ENCODE measurements around the gene AURKB.
A peak's percentile ranks its signal among the peaks of the same experiment; 100 is the strongest.
"Not testable (repeated sequence)": the region's sequence is repeated elsewhere in the genome, so short reads cannot be mapped to it uniquely, and the experiment has no call there.

AURKB gene

DNA sequence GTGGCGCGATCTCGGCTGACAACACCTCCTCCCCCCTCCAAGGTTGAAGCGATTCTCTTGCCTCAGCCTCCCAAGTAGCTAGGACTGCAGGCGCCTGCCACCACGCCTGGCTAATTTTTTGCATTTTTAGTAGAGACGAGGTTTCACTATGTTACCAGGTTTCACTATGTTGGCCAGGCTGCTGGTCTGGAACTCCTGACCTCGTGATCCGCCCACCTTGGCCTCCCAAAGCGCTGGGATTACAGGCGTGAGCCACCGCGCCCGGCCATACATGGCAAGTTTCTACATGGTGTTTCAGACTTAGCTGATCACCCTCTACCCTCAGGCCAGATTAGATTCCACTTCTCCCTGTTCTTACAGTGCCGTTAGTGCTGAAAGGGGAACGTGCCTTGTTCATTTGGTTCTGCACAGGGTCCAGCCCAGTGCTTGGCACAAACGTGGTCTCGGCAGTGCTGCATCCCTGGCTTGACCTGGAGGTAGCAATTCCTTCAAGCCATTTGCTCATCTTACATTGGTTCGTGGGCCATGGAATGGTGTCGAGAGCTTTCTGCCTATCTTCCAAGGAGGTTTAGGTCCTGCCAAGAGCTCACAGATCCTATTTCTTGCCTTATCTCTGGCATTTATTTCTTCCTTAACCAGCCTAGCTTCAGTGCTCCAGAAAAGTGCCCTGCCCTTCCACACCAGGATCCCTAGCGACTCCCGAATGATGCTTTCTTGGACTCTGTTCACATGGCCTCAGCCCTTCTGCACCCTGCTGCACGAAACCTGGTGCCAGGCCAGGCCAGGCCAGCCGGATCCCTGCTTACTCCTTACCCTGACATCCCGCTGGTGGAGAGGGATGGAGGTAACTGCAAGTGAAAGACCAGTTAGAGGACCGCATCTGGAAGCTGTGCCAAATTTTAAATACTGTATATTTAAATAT is 14.8 kb upstream of the AURKB start:
- DNase-seq = no peak

DNA sequence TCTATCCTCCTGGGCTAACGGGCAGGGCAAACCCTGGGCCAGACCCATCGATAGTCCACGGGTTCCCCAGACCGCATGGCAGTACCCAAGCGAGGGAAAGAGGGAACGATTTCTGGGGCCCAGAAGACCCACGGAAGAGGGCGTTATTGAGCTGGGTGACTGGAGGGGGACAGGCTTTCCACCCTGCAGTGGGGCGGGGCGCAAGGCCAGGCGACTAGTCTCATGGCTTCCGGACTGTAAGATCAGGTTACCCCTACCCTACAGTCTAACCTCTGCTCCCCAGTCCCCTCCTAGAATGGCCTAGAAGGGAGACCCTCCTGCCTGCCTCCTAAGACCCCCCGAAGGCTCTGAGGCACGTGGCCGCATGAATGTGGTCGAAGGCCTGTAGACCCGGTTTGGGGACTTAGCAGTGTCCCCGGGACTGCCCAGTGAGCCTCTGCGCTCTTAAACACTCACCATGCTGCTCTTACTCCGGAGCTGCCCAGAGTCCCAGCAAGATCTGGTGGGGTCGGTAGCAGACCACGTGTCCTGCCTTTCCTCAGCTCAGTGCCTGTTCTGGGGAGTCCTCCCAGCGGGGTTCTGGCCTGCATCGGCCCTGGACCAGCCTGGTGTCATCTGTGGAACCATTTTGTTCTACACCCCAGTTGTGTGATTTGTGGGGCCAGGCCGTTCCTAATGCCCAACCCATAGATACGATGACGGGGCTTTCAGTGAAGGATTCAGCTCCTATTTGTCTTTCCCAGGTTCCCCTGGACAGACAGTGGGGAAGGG is 13.2 kb upstream of the AURKB start:
- DNase-seq = no peak

DNA sequence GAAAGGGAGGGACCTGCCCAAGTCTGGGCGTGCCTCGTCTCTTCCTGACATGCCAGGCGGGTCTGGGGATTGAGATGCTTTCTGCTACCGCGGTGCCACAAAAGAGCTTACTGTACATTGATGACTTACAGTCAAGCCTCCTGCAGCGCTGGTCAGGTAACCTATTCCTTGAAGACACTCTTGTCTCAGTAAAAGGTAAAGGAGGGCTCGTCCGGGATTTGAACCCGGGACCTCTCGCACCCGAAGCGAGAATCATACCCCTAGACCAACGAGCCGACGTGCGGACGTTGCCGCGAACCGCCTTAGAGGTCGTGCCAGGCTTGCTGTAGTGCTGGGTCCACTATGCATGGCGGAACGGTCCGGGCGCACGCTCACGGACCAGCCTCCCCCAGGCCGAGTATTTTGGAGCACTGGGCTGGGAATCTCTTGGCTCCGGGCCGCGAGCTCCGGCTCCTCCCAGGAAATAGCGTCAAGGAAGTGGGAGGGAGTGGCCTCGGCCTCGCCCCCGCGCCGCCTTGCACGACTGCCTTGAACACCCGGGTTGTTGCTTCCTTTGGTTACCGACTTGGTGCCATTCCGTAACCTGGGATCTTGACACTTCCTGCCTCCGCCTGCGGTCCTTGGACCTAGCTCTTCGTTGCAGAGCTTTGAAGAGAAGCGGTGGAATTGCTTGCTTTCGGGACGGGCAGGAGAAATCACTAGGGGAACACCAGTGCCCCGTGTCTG is 12.4 kb upstream of the AURKB start:
- peak; percentile 46 for DNase-seq

DNA sequence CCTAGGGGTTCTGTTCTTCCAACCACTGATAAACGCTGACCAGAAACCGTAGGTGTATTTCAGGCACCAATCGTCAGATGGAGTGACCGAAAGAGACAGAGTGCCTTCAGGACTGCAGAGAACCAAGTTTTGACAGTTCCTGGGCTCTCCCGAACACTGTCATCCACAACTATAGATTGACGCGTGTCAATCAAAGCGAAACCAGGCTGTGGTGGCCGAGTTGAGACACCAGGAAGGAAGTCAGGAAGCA is 11.9 kb upstream of the AURKB start:
- DNase-seq = peak; percentile 54

GRCh38 chr17:8221663-8222379 is 11.4 kb upstream of the AURKB start:
- peak; percentile 54 for DNase-seq

GRCh38 chr17:8220783-8221662 is 10.6 kb upstream of the AURKB start:
- peak; percentile 73 for DNase-seq

DNA sequence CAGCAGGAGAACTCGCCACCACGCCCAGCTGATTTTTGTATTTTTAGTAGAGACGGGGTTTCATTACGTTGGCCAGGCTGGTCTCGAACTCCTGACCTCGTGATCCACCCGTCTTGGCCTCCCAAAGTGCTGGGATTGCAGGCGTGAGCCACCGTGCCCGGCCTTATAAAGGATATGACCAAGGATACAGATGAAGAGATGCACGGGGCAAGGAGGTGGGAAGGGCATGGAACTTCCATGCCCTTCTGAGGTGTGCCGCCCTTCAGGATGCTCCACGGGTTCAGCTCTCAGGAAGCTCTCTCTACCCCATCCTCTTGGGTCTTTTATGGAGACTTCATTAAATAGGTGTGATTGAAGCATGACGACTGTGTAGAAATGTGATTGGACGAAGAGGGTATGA is 3.6 kb upstream of the AURKB start:
- DNase-seq = not testable (repeated sequence)

DNA sequence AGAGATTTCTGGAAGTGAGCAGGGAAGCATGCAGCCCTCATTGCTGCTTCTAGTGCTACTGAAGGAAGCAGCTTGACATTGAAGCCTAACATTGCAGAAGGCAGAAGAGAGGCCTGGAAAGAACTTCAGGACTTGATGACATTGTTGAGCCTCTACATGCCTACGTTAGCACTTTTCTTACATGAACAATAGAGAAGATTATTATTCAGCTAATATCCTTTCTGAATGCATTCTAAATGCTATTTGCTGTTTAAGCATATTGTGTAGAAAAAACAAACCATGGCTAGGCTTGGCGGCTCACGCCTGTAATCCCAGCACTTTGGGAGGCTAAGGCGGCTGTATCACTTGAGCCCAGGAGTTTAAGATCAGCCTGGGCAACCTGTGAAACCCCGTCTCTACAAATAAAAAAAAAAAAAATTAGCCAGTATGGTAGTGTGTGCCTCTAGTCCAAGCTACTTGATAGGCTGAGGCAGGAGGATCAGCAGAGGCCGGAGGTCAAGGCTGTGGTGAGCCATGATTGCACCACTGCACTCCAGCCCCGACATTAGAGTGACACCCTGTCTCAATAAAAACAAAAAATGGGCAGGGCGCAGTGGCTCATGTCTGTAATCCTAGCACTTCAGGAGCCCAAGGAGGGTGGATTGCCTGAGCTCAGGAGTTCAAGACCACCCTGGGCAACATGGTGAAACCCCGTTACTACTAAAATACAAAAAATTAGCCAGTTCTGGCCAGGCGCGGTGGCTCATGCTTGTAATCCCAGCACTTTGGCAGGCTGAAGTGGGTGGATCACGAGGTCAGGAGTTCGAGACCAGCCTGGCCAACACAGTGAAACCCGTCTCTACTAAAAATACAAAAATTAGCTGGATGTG is 2.2 kb upstream of the AURKB start:
- no peak for DNase-seq

DNA sequence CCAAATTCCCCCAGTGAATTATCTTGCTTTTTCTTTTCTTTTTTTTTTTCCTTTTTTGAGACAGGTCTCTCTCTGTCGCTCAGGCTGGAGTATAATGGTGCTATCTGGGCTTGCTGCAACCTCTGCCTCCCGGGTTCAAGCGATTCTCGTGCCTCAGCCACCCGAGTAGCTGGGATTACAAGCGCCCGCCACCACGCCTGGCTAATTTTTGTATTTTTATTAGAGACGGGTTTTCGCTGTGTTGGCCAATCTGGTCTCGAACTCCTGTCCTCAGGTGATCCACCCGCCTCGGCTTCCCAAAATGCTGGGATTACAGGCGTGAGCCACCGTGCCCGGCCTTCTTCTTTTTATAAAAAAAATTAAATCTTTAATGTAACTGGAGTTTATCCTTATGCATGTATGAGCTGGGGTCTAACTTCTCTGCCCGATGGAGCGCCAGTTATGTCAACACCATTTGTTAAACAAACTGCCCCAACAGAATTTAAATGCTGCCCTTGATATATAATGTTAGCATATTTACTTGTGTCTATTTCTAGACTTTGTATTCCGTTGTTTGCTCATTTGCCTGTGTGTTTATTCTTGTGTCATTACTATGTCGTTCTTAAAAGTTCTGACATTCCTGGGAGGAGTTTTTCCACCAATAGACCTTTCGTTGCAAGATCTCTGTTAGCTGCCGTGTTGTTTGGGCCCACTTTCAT is 535 bp upstream of the AURKB start:
- DNase-seq = no peak

DNA sequence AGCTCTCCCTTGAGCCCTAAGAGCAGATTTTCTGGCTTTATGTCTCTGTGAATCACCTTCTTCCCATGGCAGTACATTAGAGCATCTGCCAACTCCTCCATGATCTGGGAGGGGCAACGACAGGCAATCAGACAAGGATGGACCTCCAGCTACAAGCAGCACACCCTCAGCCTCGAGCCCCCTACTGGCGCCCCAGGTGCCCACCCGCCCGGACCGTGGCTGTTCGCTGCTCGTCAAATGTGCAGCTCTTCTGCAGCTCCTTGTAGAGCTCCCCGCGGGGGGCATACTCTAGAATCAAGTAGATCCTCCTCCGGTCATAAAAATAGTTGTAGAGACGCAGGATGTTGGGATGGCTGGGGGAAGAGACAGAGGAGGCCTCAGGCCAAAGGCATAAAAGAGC is 3.8 kb downstream of the AURKB start:
- no peak for DNase-seq

GRCh38 chr17:8204761-8205555 is 5.4 kb downstream of the AURKB start:
- no peak for DNase-seq

GRCh38 chr17:8192070-8192815 is 18.1 kb downstream of the AURKB start:
- DNase-seq = peak; percentile 65

DNA sequence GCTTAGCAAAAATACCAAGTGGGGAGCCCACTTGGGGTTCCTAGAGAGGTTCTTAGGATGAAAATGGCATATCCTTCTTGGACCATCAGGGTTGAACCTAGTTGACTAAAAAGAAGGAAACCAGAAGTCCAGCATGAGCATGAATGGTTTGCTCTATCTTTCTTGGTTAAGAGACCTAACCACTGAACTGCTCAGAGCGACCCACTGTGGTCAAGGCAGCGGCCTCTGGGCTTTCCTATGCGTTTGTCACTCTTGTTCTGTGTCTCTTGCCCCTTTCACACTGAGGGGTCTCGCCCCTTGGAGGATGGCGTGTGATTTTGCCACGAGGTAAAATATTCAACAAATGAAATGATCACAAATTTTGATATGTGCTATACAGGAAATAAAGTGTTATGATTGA is 19.9 kb downstream of the AURKB start:
- no peak for DNase-seq

GRCh38 chr17:8189711-8190477 is 20.5 kb downstream of the AURKB start, which contains the start of gene BORCS6:
Gene BORCS6, minus strand, starts transcription at chr17:8190180. Its CDS starts 40 bp downstream, at chr17:8190140.
- DNase-seq = peak; percentile 91

DNA sequence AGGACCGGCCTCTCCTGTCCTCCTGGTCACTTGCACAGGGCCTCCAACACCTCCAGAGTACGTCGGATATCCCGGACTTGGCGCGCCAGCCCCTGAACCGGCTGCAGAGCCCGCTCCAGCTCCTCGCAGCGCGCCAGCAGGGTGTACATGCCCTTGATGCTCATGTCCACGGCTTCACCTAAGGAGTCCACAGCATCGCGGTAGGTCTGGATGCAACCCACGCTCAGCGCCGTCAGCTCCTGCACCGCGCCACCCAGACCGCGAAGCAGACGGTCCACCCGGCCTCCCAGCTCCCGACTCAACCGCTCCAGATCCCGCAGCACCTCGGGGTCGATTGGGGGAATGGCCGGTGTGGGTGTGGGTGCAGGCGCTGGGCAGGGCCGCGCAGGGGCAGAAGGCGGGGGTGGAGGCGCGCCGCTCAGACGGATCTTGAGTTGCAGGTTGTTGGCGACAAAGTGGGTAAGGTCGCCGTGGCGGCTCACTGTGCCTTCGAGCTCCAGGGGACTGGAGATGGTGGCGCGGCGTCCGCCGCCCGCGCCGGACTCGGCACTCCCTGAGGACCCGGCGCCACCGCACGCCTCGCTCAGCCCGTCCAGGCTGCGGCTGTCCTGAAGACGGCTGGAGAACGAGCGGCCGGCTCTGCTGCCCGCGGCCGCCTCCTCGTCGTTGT is 21.2 kb downstream of the AURKB start:
- no peak for DNase-seq

GRCh38 chr17:8188263-8188839 is 22.0 kb downstream of the AURKB start:
- no peak for DNase-seq
